HG03439 (cell line): ENCODE data around the gene MSI2.

Experiments used
- ATAC-seq: cut with Tn5 transposase; IDR thresholded peaks from one replicate; pipeline ENCODE4 v1.9.1; 2021; ENCODE audit warnings: mild to moderate bottlenecking, moderate library complexity; ENCODE audit not compliant: unreplicated experiment

The MSI2 gene

DNA sequence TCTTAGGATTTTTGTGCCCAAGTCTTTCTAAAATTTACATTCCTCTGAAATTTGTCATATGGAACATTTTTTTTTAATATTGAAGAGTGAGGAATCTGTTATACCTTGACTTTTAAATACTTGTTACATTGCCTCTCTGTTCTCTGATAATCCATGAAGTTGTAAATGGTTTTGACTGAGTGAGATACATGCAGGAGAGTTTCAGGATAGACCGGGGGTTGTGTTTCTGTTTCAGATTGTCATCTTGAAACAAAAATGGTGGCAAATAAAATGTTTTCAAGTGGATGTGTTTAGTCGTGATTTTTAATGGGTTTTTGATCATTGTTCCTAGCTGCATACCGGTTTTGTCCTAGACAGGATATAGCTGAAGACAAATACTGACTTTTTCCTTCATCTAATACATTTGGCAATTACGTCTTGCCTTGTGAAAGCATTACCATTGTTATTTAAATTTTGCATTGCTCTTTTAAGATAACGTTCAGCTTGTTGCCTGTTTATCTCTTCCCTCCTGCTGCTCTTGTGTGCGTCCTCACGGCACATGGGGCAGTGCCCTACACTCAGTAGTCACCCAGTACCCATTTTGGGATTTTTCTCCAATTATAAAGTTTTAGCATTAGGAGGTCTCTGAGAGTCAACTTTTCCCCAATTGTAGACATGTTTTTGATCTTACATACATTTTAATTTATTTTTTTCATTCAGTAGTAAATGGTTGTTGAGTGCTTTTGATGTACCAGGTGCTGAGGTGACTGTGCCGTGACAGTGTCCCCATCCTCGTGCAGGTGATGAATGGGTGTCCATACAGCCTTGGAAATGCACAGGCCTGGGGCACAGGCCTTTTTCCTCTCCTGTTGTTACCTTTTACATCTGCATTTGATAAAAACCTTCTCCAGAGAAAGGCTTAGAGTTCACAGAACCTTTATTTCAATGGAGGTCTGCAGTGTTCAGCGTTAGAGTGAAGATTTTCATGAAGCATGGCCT, 169.9 kb downstream of the MSI2 start:
- ATAC-seq: no peak

DNA sequence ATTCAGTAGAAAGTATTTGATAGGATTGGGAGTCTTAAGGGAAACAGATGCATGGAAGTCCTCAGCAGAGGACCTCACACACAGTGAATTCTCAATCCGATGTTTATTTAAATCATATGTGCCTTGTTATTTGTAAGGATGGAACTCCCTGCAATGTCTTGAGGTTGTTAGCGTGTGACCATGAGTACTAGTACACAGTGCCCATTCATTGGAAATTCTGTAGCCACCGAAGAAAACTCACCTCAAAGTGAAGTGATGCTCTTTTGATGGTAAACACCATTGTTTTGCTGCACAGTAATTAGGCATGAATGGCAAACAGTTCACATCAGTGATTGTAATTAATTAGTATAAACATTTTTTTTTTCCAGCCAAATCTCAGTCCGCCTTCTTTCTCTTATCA, 173.6 kb downstream of the MSI2 start:
- ATAC-seq: no peak

DNA sequence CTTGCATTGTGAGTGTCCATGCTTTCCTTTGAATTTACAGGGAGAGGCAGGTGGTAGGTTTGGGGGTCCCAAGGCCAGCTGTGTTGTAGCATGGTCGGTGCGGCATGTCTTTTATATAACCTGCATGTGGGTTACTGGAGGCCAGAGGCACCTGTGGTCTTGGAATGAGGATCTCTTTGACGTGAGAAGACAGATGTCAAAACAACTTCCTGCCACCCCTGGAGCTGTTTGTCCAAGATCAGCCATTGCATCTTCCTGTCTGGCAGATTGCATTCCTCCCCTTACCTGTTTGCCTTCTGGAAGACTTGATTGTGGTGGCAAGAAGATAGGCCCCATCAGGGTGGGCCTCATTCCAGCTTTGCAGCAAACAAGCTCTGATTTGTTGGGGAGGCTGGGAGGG, 175.1 kb downstream of the MSI2 start:
- no peak for ATAC-seq

DNA sequence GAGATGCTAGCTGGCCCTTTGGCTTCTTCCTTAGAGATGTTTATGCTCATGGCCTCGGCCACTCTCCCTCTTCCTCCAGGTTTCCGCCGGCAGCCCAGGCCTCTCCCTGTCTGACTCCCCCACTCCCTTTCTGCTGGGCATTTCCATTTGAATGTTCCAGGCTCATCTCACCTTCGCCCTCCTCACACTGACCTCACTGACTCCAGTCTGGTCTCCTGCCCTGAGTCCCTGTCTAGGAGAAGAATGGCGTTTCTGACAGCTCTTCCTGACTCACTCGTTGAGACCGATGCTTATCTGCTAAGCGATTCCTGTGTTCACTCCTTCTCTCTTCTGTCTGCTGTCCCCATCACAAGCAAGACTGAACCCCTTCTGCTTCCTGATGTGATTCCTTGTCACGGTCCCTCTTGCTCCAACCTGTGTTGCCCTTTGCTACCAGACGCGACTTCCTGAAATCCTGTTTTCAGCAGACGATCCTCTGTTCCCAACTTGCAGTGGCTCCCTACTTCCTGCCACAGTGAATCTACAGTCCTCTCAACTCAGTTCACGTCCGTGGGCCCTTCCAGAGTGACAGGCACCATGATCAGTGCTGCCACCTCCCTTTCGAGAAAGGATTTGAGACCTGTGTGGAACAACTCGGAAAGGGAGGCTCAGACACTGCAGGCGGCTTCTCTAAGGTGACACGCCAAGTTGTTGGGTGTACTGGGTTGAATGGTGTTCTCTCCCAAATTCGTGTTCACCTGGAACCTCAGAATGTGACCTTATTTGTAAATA, 176.4 kb downstream of the MSI2 start:
- no peak for ATAC-seq

DNA sequence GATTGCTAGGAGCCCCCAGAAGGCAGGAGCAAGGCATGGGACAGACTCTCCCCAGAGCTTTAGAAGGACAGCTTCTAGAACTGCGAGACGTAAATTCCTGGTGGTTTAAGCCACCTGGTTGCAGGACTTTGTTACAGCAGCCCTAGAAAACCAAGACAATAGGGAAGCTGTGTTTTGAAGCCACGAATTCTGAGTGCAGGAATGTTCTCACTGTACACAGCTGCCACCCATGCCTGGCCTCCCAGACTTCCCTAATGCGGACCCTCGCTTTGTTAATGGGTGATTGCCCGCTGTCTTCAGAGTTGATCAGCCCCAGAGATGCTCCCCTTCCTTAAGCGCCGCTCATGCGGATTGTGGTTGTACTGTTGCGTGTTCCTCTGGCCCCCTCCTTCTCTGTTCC, 177.1 kb downstream of the MSI2 start:
- ATAC-seq: no peak

DNA sequence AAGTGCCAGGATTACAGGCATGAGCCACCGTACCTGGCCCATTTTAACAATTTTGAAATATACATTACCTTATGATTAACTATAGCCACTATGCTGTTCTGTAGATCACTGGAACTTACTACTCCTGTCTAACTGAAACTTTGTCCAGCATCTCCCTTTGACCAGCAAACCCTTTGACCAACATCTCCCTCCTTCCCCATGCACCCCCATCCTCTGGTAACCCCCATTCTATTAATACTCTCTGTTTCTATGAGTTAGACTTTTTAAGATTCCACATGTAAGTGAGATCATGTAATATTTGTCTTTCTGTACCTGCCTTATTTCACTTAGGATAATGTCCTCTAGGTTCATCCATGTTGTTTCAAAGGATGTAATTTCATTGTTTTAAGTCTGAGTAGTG, 178.0 kb downstream of the MSI2 start:
- no peak for ATAC-seq

DNA sequence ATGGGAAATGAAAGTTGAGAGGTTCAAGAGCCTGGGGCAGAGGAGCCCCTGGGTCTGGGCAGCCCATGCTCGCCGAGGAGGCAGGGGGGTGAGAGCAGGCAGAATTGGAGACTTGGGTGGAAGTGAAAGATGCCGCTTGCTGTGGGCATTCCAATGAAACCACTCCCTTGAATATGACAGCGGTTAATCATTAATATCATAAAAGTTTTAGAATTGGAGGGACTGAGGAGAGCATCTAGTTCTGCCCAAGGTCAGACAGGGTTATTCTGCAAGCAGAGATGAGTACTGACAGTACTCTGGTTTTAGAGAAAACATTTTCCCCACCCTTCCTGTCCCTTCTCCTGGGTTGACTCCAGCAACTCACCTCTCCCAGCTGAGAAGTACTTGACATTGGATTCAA, 180.2 kb downstream of the MSI2 start:
- no peak for ATAC-seq

DNA sequence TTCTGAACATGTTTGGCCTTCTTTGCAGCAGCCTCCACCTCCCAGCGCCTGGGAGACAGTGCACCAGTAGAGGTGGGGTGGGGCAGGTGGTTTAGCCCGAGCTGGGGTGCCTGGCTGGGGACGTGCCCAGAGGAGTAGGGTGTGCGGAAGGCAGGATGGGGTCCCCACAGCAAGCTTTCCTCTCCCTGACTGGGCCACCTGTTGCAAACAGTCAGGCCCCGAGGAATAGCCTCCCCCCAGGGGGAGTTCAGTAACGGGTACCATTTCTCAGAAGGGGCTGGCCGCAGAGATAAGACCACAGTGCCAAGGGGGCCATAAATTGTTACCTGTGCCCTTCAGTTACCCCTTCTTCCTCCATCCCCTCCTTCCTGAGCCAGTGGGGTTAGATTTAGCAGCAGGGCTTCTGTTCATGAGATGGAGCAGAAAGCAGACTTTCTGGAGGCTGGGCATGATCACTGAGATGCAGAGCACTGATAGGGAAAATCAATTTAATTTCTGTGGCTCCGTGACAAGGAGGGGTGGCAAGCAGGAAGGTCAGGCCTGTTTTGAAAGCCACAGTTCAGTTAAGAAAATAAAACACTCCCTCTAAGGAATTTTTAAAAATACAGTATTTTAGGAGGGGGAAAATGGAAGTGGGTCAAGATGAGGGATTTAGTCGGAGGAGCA, 181.9 kb downstream of the MSI2 start:
- ATAC-seq: no peak

DNA sequence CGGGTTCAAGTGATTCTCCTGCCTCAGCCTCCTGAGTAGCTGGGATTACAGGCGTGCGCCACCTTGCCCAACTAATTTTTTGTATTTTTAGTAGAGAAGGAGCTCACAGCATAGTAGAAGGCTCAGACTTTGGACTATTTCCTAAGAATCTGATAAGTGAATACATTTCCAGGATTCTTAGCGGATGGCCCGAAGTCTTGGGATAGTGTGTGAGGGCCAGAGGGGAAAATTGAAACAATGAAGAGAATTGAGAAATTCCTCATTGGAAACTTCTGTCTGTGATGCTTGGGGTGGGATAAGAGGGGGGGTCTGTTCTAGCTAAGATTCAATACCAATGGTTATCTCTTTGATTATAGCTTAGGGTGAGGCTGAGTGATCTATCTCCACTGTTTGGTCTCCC, 183.3 kb downstream of the MSI2 start:
- ATAC-seq: no peak

DNA sequence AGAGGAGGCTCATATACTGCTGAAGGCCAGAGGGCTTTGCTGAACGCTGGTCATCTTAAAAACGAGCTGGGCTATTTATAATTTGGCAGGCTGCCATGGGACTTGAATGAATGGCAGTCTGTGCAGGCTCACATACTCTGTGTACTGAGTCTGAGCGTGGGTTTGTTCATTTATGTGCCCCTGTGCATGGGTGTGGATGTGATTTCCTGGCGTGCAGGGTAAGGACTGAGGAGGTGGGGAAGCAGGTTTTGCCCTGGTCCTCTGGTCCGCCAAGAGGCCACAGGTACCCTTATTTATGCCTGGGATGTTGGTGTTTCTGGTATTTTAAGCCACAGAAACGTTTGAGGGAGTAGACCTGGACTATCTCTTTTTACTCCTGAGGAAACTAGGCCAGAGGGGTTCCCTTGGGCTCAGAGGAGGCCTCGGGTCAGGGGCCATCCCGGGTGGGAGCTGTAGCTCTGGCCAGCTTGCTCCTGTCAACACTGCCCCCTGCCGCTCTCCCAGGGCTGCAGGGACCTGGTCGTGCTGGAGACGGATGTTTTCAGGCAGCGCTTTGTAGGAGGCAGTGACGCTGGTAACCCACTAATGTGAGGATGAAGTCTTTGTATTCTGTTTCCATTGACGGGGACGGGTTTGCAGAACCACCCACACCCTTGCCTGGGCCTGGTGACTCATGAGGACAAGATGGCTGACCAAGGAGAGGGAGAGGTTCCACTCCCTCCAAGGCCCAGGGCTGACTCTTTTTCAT, 184.4 kb downstream of the MSI2 start:
- no peak for ATAC-seq

DNA sequence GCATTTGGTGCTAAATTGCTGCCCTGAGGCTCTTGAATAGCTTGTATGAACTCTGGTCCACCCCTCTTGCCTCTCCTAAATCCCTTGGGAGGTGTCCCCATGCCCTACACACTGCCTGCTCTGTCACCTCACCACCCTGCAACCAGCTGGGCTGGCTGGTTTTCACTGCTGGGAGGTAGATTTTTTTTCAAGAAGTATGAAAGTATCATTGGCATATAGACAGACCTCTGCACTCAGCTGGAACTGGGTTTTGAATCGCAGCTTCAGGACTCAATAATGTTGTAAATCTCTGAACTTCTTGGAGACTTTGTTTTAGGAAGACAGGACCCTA, 184.9 kb downstream of the MSI2 start:
- no peak for ATAC-seq

DNA sequence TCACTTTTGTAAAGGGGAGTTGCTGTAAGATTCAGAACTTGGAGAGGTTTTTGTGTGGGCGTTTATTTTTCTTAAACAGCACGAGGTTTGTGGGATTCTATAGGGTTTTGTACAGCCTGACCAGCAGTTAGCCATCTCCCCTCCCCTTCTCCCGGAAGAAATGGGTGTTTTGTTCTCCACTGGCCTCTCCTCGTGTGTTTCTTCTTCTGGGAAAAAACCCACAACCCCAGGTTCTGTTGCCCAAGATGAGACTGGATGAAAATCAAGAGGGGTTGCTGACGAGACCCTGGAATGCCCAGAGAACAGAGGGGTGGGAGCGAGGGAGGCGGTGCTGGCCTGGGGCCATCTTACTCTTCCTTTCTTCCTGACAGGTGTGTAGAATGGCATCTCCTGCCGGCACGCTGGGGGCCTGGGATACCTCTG, 186.1 kb downstream of the MSI2 start:
- no peak for ATAC-seq

DNA sequence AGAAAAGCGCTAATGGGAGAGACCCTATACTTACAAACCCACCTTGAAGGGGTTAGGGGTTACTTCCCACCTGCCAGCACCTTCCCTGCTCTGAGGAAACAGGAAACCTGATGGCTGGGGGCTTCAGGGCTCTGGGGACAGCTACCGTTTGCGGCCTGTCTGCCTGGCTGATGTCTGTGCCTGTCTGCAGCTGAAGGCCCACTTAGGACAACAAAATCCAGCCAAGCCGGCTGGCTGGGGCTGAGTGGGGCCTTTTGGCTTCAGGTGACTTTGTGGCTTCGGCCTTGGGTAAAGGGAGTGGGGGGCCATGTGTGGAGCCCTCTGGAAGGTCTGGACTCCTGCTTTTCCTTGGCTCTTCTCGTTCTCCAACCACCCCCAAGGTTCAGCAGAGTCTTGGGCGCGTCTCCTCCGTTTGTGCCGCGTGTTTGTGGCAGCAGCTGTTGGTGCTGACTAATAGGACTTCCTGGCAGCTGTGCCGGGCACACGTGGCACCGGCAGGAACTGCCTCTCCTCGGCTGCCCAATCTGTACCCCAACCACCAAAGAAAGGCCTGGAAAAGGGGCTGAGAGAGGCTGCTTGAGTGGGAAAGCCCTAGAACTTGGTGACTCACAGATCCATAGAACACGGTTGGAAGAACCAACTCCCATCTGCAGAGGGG, 186.7 kb downstream of the MSI2 start:
- ATAC-seq: no peak

DNA sequence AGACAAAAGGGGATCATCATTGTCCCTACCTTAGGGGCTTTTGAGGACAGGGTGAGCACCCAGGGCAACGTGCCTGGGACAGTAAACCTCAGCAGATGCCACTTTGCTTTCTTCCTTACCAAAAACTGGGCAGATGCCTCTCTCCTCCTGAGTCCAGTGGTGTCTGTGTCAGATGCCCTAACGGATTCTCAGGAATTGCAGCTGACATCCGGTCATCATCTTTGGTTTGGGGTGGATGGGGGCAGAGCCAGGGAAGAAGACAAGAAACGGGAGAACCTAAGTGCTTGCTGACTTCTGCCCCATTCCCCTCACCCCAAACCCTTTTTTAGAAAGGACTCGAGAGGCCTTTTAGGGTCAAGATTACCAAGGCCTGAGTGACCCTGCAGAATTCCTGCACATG, 187.5 kb downstream of the MSI2 start:
- ATAC-seq: no peak

DNA sequence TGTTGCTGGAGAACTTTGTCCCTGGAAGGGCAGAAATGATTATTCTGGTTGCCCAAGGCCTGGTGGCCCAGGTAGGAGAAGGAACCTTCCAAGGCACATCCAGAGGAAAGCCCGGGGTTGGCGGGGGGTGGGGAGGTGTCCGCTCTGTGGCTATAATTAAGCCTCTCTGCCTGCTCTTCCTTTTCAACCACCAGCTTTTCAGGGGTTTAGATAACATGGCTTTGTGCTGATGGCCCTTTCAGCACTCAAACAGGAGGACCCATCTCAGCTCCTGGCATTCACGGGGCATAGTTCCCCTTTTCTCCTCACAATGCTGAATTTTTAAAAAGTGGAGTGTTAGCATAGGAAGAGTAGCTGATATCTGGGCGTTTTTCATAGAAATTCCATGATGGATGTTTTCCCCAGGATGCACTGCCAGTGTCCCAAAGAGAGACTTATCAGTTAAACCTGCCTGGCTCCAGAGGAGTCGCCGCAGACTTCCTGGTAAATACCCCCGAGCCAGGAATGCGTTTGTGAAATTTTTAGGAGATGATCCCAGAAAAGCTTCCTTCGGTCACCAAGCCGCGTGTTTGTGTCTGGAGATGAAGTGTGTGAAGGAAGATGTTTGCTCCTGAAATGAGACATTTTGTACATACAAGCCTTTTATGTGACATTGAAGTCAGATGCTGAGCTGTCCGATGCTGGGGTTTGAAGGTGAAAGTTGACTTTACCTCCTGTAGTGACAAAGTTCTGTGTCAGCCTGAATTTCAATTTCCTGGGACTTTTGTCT, 188.5 kb downstream of the MSI2 start:
- no peak for ATAC-seq

DNA sequence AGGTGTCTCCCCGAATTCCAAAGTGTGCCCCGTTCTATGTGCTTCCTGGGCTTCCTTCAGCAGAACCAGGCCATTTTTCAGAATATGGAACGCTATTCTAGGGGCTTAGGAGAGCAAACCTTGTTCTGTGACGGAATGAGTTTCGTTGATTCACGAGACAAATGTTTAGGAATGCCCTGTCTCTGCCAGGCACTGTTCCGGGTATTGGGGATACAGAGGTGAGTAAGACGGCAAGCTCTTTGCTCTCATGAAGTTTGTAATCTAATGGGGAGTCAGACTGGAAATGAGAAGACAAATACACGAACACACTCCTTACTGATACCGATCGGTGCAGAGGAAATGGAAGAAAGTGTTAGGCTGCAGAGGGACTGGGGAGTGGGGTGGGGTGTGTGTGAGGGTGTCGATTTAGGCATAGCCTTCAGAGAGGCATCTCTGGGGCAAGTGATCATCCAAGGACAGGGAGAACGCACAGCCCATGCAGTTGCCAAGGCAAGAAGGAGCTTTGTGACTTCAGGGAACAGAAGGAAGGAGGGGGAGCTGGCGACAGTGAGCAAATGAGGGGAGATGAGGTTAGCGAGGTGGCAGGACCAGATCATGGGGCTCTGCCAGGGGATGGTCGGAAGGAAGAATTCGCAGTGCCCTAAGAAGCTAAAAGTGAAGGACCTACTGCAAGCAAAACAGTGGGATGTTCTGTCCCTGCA, 189.6 kb downstream of the MSI2 start:
- no peak for ATAC-seq

DNA sequence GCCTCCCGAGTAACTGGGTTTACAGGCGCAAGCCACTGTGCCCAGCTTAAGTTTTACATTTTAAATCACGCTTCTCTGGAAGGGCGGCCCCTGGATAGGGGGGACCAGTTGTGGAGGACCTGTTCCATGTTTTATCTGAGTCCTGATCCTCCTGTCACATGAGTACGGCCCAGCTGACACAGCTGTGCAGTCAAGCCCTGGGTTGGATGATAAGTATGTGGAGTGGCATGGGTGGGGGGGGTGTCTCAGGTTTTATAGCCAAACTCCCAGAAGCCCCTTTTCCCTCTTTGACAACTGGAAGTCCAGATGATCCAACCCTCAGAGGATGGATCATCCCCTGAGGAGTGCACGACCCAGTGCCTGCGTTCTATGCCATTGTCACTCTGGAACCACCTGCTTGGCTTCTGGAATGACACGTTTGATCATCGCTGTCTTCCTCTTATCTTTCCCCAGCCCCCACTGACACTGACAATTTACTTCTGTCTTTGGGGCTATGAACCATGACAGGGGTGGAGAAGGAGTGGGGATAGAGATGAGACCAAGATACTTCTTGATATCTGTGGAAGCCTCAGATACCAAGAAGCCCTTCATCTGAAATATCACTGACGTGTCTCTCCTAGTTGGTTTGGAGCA, 191.2 kb downstream of the MSI2 start:
- ATAC-seq: no peak

DNA sequence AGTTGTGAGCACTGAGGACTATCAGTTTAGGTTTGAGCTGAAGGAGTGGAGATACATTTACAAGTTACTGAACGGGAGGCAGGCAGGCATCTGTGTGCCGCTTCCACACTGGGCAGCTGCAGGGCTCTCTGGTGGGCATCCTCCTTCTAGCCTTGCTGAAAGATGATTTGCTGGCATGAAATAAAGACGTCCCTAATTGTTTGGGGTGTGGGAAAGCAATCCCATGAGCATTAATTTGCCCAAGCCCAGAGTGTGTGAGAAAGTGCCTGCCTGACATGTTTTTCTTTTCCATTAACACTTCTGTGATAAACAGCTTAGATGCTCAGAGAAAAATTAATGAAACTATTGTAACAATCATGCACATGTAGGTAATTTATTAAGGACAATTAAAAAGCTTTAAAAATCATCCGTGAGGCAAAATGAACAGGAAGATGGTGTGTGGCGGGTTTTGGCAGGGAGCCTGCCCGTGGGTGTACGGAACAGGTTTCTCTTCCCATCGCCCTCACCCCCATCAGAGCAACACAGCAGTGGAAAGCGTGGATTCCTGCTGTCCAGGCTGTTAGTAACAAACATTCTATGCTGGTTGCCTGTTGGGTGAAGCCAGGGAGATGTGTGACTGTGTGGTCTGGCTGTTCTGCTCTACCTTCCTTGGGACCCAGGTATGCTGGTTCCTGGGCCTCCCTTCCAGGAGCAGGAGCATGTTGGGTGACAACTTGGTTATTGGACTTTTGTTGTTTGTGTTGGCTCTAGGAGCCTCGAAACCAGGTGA, 191.9 kb downstream of the MSI2 start:
- no peak for ATAC-seq
